K562 (cell line): ENCODE data around the gene PTTG1IP. TPM values are rescaled to one million over a fixed set of nuclear protein-coding genes. Genes with fewer than 3 reads are reported as not detected.

ENCODE experiments used
- ATAC-seq: fragments of 200-7000 bp; cut with Tn5 transposase; 3 replicates; pipeline ENCODE4 v1.9.1; 2020; ENCODE audit warnings: moderate library complexity
- BruUV-seq: library from RNA; stranded (reverse); fragments of 400-500 nt; replicated peaks from 2 replicates; lab custom pipeline; 2021; lab: Mats Ljungman, UMichigan
- CTCF ChIA-PET: fragments of 300-600 bp; formaldehyde crosslinking; extraction: SDS; loops from one replicate; lab custom pipeline; 2021; ENCODE audit warnings: low intra/inter-chr PET ratio; lab: Yijun Ruan, JAX
- POLR2A ChIA-PET: fragments of 300-600, 350-650 bp; sonication (Branson Sonifier 250); formaldehyde crosslinking; extraction: SDS; loops from one replicate; lab custom pipeline; 2021; ENCODE audit warnings: antibody characterized with exemption, inconsistent platforms; lab: Yijun Ruan, JAX
- DNase-seq, 4 experiments: peaks; one replicate each; pipeline versions ENCODE4 v3.0.0 to v3.0.0-alpha.2; 2011 to 2018; ENCODE audit warnings: low spot score in 3 of 4, mixed read lengths in 3 of 4; ENCODE audit errors: extremely low read depth in 1 of 4
- FAIRE-seq: peaks from 2 replicates; lab custom pipeline; 2011; peaks lifted over from hg19 to GRCh38; lab: Jason Lieb, UNC
- H2AFZ ChIP-seq: 2 replicates; pipeline ENCODE4 v1.6.0; 2011; ENCODE audit warnings: low read depth, low read length, control low read depth, inconsistent platforms
- H3K27ac ChIP-seq: fragments of 200-600 bp; 3 replicates; pipeline ENCODE4 v1.8.0; 2011; ENCODE audit warnings: low read depth, mild to moderate bottlenecking, control low read depth, inconsistent platforms, low read length, moderate library complexity, mixed read lengths; ENCODE audit errors: extremely low read depth
- H3K27me3 ChIP-seq, 2 experiments: fragments of 300-600 bp in 1 of 2; 2 replicates in 1 of 2; 3 replicates in 1 of 2; pipeline versions ENCODE4 v1.6.0 to v1.8.0; 2011; ENCODE audit warnings: inconsistent platforms in 2 of 2, low read length in 2 of 2, mild to moderate bottlenecking in 1 of 2, mixed read lengths in 1 of 2, moderate library complexity in 1 of 2; ENCODE audit not compliant: control insufficient read depth in 2 of 2, insufficient read depth in 2 of 2
- H3K36me3 ChIP-seq: fragments of 300-600 bp; 3 replicates; pipeline ENCODE4 v1.8.0; 2011; ENCODE audit warnings: mild to moderate bottlenecking, low read length, inconsistent platforms; ENCODE audit not compliant: control insufficient read depth, insufficient read depth
- H3K4me1 ChIP-seq, 2 experiments: fragments of 200-600 bp in 1 of 2; replicated peaks in 1 of 2; 2 replicates in 1 of 2; 3 replicates in 1 of 2; pipeline versions ENCODE4 v1.5.1 to v1.8.0; 2011; ENCODE audit warnings: inconsistent platforms in 2 of 2, low read length in 2 of 2, mild to moderate bottlenecking in 1 of 2, mixed read lengths in 1 of 2, moderate library complexity in 1 of 2; ENCODE audit not compliant: control insufficient read depth in 2 of 2, insufficient read depth in 2 of 2
- H3K4me2 ChIP-seq: 2 replicates; pipeline ENCODE4 v1.6.1; 2011; ENCODE audit warnings: low read length, control low read depth, inconsistent platforms, mixed read lengths; ENCODE audit not compliant: insufficient read depth
- H3K4me3 ChIP-seq: fragments of 200-600 bp; sonication (generic), shearing (Covaris generic); 2 replicates; pipeline ENCODE4 v1.5.1; 2016; ENCODE audit warnings: control low read depth, inconsistent platforms
- H3K79me2 ChIP-seq: fragments of 200-600 bp; 3 replicates; pipeline ENCODE4 v1.8.0; 2011; ENCODE audit warnings: low read length, inconsistent platforms; ENCODE audit not compliant: control insufficient read depth, insufficient read depth
- H3K9ac ChIP-seq, 2 experiments: 2 replicates each; pipeline versions ENCODE4 v1.6.0 to v1.6.1; 2011; ENCODE audit warnings: low read depth in 2 of 2, low read length in 2 of 2, control low read depth in 1 of 2, inconsistent platforms in 1 of 2, mild to moderate bottlenecking in 1 of 2, mixed read lengths in 1 of 2; ENCODE audit not compliant: insufficient read depth in 1 of 2
- H3K9me1 ChIP-seq: one replicate; pipeline ENCODE4 v1.6.0; 2011; ENCODE audit warnings: inconsistent platforms, mild to moderate bottlenecking, low read length, moderate library complexity; ENCODE audit not compliant: control insufficient read depth, insufficient read depth
- H3K9me3 ChIP-seq: replicated peaks from 2 replicates; pipeline ENCODE4 v1.5.1; 2011; ENCODE audit warnings: low read depth, low read length, inconsistent platforms; ENCODE audit not compliant: control insufficient read depth, insufficient read depth
- H4K20me1 ChIP-seq: replicated peaks from 2 replicates; pipeline ENCODE4 v1.6.1; 2011; ENCODE audit warnings: low read length, inconsistent platforms, mixed read lengths; ENCODE audit not compliant: control insufficient read depth, insufficient read depth
- BHLHE40 ChIP-seq: IDR thresholded peaks from 2 replicates; pipeline ENCODE4 v1.6.1; 2011; ENCODE audit warnings: low read length, improper control_type of control experiment
- CBFB ChIP-seq: sonication (generic); formaldehyde crosslinking; IDR thresholded peaks from 2 replicates; pipeline ENCODE4 v1.4.0; 2020; ENCODE audit warnings: mild to moderate bottlenecking, missing genetic modification reagents
- CCAR2 ChIP-seq: fragments of 200-400 bp; formaldehyde crosslinking; IDR thresholded peaks from 2 replicates; pipeline ENCODE4 v1.6.1; 2017; ENCODE audit warnings: mild to moderate bottlenecking, low read depth, low read length
- TFE3 ChIP-seq: fragments of 450-650 bp; formaldehyde crosslinking; IDR thresholded peaks from 2 replicates; pipeline ENCODE4 v1.4.0; 2020; ENCODE audit warnings: mild to moderate bottlenecking, mixed read lengths
- WGBS: fragments of 100-300 bp; shearing (Covaris generic); methylation state at CpG from one replicate; pipeline ENCODE4 v1.1.6; 2016; ENCODE audit warnings: low coverage, mixed read lengths; ENCODE audit not compliant: insufficient coverage; ENCODE audit errors: missing lambda C conversion rate; 5-methylcytosine and 5-hydroxymethylcytosine counted together
- in situ Hi-C: fragments of 300-500 bp; cut with MboI; formaldehyde crosslinking; loops from 4 replicates; pipeline ENCODE4 v1.15.0; 2018; ENCODE audit warnings: inconsistent platforms, mixed read lengths
- intact Hi-C: fragments of 100-400 bp; cut with micrococcal nuclease; formaldehyde crosslinking; loops from 2 replicates; pipeline ENCODE4 v1.14.2; 2022
- polyA plus RNA-seq, 8 experiments: library from polyadenylated mRNA; depleted of rRNA in 4 of 8; stranded (reverse) in 5 of 8; unstranded in 3 of 8; fragments of >200 nt; fragmentation: Nextera tagmentation in 2 of 8; fragmentation: Illumina TruSeq in 1 of 8; extraction: Ambion mirVana in 2 of 8; extraction: Trizol in 1 of 8; gene quantifications; 2 replicates each; pipeline versions ENCODE4 v1.2.1 to v1.2.3, GENCODE V29; 2011 to 2014; ENCODE audit warnings: inconsistent platforms in 1 of 8, missing spikeins in 1 of 8
- total RNA-seq, 7 experiments: library from RNA; depleted of rRNA in 6 of 7; stranded (reverse); fragments of >200 nt in 6 of 7; fragmentation: Illumina TruSeq in 2 of 7; extraction: Trizol in 2 of 7; gene quantifications; 2 replicates each; pipeline versions ENCODE4 v1.2.1 to v1.2.3, GENCODE V29; 2011 to 2021; ENCODE audit warnings: low replicate concordance in 1 of 7

Gene PTTG1IP
- total and polyA plus RNA-seq, 9 of the 15 experiments (the other 6 are each of a cell fraction or from before 2014, with no cell fraction given), result 5.0 to 99.3 (median 82.4) TPM

- Histone ChIP-seq H3K4me2 (no peak overlapping the region), H3K9me3 (no peaks in the 10 kb centered on the region), H3K36me3 (no peaks in the 10 kb centered on the region), H3K4me1 (peaks cover 9 to 62% of the 10 kb centered on the region in 2 experiments; a peak in 3 of 5 replicates), H3K79me2 (no peaks in the 10 kb centered on the region), H3K9ac (no peak overlapping the region), H2AFZ (no peak overlapping the region), H3K9me1 (no peaks in the 10 kb centered on the region), H3K27ac (no peak overlapping the region), H3K4me3 (no peak overlapping the region), H3K27me3 (peaks cover 27 to 44% of the 10 kb centered on the region in 2 experiments), H4K20me1 (no peaks in the 10 kb centered on the region; the same call in none of the 2 replicates)
- no peak for TF ChIP-seq CCAR2
- TF ChIP-seq CBFB (CRISPR knock-in tag), result 0 out of 2 replicates have a peak, but pooled peaks have one; percentile 43
- 0 out of 2 replicates have a peak, but pooled peaks have one; percentile 5 for TF ChIP-seq BHLHE40
- TF ChIP-seq TFE3, result no peak
- no peak for FAIRE-seq
- no peak for ATAC-seq
- WGBS, result 44% methylated on average over 27 of the region's 27 CpGs
- CTCF ChIA-PET, result no interaction called here
- in situ Hi-C loops (no loop called here), intact Hi-C loops (no loop called here)
- BruUV-seq, result no TSS peak
- POLR2A ChIA-PET, result no interaction called here
- DNase-seq, result no peak
Measured at GRCh38 chr21:44910229-44911067, 37.0 kb upstream of the PTTG1IP start.
